Astrocyte (in vitro differentiated cells and primary cell): ENCODE results near the gene MTMR11. TPM values are rescaled to one million over a fixed set of nuclear protein-coding genes. Genes with fewer than 3 reads are reported as not detected.

Experiments
- DNase-seq: peaks from one replicate; pipeline ENCODE4 v3.0.0-alpha.2; 2010; ENCODE audit warnings: low read depth
- FAIRE-seq: peaks from 2 replicates; lab custom pipeline; 2011; peaks lifted over from hg19 to GRCh38; lab: Jason Lieb, UNC
- H2AFZ ChIP-seq: 2 replicates; pipeline ENCODE4 v1.6.0; 2012; ENCODE audit warnings: low read depth, low read length, inconsistent platforms
- H3K27ac ChIP-seq: 2 replicates; pipeline ENCODE4 v1.5.1; 2011; ENCODE audit warnings: low read depth, low read length, inconsistent platforms
- H3K27me3 ChIP-seq: 2 replicates; pipeline ENCODE4 v1.6.0; 2011; ENCODE audit warnings: low read length, inconsistent platforms; ENCODE audit not compliant: insufficient read depth
- H3K36me3 ChIP-seq: 2 replicates; pipeline ENCODE4 v1.5.1; 2011; ENCODE audit warnings: low read length, inconsistent platforms; ENCODE audit not compliant: insufficient read depth
- H3K4me1 ChIP-seq: 2 replicates; pipeline ENCODE4 v1.5.1; 2011; ENCODE audit warnings: low read length, inconsistent platforms; ENCODE audit not compliant: insufficient read depth
- H3K4me2 ChIP-seq: 2 replicates; pipeline ENCODE4 v1.6.0; 2012; ENCODE audit warnings: low read length, inconsistent platforms
- H3K4me3 ChIP-seq: 2 replicates; pipeline ENCODE4 v1.5.1; 2011; ENCODE audit warnings: low read depth, mild to moderate bottlenecking, low read length, inconsistent platforms; ENCODE audit not compliant: insufficient read depth
- H3K79me2 ChIP-seq: 2 replicates; pipeline ENCODE4 v1.6.0; 2012; ENCODE audit warnings: mild to moderate bottlenecking, low read length, inconsistent platforms; ENCODE audit not compliant: insufficient read depth
- H3K9ac ChIP-seq: 2 replicates; pipeline ENCODE4 v1.6.0; 2012; ENCODE audit warnings: mild to moderate bottlenecking, low read length, inconsistent platforms
- H3K9me3 ChIP-seq: 2 replicates; pipeline ENCODE4 v1.5.1; 2012; ENCODE audit warnings: low read depth, mild to moderate bottlenecking, low read length, inconsistent platforms; ENCODE audit not compliant: insufficient read depth
- H4K20me1 ChIP-seq: 2 replicates; pipeline ENCODE4 v1.6.0; 2012; ENCODE audit warnings: low read length, inconsistent platforms; ENCODE audit not compliant: insufficient read depth
- H3K27ac Mint-ChIP-seq: one replicate; pipeline ENCODE4 v1.8.0; 2021; ENCODE audit warnings: mild to moderate bottlenecking, mixed read lengths; ENCODE audit not compliant: unreplicated experiment
- H3K27me3 Mint-ChIP-seq: one replicate; pipeline ENCODE4 v1.8.0; 2021; ENCODE audit warnings: low read depth, mixed read lengths; ENCODE audit not compliant: unreplicated experiment
- H3K36me3 Mint-ChIP-seq: one replicate; pipeline ENCODE4 v1.8.0; 2021; ENCODE audit warnings: low read depth, mixed read lengths; ENCODE audit not compliant: unreplicated experiment
- H3K4me1 Mint-ChIP-seq: one replicate; pipeline ENCODE4 v1.8.0; 2021; ENCODE audit warnings: low read depth, mixed read lengths; ENCODE audit not compliant: unreplicated experiment
- H3K4me3 Mint-ChIP-seq: one replicate; pipeline ENCODE4 v1.8.0; 2021; ENCODE audit warnings: mild to moderate bottlenecking, moderate library complexity, mixed read lengths; ENCODE audit not compliant: unreplicated experiment
- H3K9me3 Mint-ChIP-seq: one replicate; pipeline ENCODE4 v1.8.0; 2021; ENCODE audit warnings: mild to moderate bottlenecking, mixed read lengths; ENCODE audit not compliant: unreplicated experiment
- CTCF ChIP-seq: IDR thresholded peaks from 2 replicates; pipeline ENCODE4 v1.5.1; 2011; ENCODE audit warnings: low read depth, mild to moderate bottlenecking, inconsistent platforms, low read length, moderate library complexity; ENCODE audit not compliant: insufficient read depth
- EZH2 ChIP-seq: IDR thresholded peaks from 2 replicates; pipeline ENCODE4 v1.6.1; 2012; ENCODE audit warnings: mild to moderate bottlenecking, low read length, inconsistent platforms; ENCODE audit not compliant: insufficient read depth
- total RNA-seq: library from RNA; stranded (reverse); gene quantifications from 2 replicates; pipeline ENCODE4 v1.2.1, GENCODE V29; 2021

The MTMR11 gene
- total RNA-seq, 1 donor from 2014 or later, result 5.0 TPM

- Histone ChIP-seq H3K4me1 (peaks cover 31% of the 10 kb centered on the region), H3K27ac (peak within 1 kb of the TSS; percentile 88), H3K4me3 (peak within 1 kb of the TSS; percentile 84), H4K20me1 (peaks cover 37% of the 10 kb centered on the region), H3K9ac (peak within 1 kb of the TSS; percentile 93), H3K36me3 (peaks cover 33% of the 10 kb centered on the region), H3K4me2 (peak within 1 kb of the TSS; percentile 92), H3K27me3 (no peaks in the 10 kb centered on the region), H2AFZ (peak within 1 kb of the TSS; percentile 66), H3K9me3 (no peaks in the 10 kb centered on the region), H3K79me2 (peaks cover 34% of the 10 kb centered on the region)
- FAIRE-seq, result no peak
- no peaks in the 10 kb centered on the region for H3K27me3 Mint-ChIP-seq
- H3K27ac Mint-ChIP-seq, result peak within 1 kb of the TSS; percentile 98
- peak within 1 kb of the TSS; percentile 100 for H3K4me3 Mint-ChIP-seq
- TF ChIP-seq CTCF, result no peak
- no peak for TF ChIP-seq EZH2
- DNase-seq, result peak; percentile 83
- peaks cover 2% of the 10 kb centered on the region for H3K9me3 Mint-ChIP-seq
- H3K4me1 Mint-ChIP-seq, result peaks cover 32% of the 10 kb centered on the region
- peaks cover 41% of the 10 kb centered on the region for H3K36me3 Mint-ChIP-seq
Observed at GRCh38 chr1:149927563-149928400, 8.9 kb downstream of the MTMR11 start, which contains the start of gene SF3B4. TSS of gene SF3B4 (minus strand) at chr1:149927803. CDS start at chr1:149927759, 44 bp downstream.

GRCh38 chr1:149927056-149927562 lies 9.6 kb downstream of the MTMR11 start:
- TF ChIP-seq CTCF (no peak), EZH2 (no peak)
- FAIRE-seq (no peak), DNase-seq (no peak)
- Mint-ChIP-seq H3K9me3 (peaks cover 2% of the 10 kb centered on the region), H3K27me3 (no peaks in the 10 kb centered on the region), H3K36me3 (peaks cover 38% of the 10 kb centered on the region), H3K4me3 (peak overlapping the region; percentile 100), H3K27ac (peak overlapping the region; percentile 98), H3K4me1 (peaks cover 32% of the 10 kb centered on the region)
- H3K9ac ChIP-seq, result peak overlapping the region; percentile 93
- peak overlapping the region; percentile 84 for H3K4me3 ChIP-seq
- H3K27ac ChIP-seq, result peak overlapping the region; percentile 88
- H3K4me1 ChIP-seq, result peaks cover 31% of the 10 kb centered on the region
- peak overlapping the region; percentile 92 for H3K4me2 ChIP-seq
- H3K9me3 ChIP-seq, result no peaks in the 10 kb centered on the region
- peaks cover 34% of the 10 kb centered on the region for H3K79me2 ChIP-seq
- peak overlapping the region; percentile 66 for H2AFZ ChIP-seq
- H4K20me1 ChIP-seq, result peaks cover 37% of the 10 kb centered on the region
- H3K27me3 ChIP-seq, result no peaks in the 10 kb centered on the region
- peaks cover 39% of the 10 kb centered on the region for H3K36me3 ChIP-seq
